ENCODE results near the gene HNRNPUL2.

The HNRNPUL2 gene

GRCh38 chr11:62678770-62679696, 48.2 kb downstream of the HNRNPUL2 start, which contains the start of gene UBXN1:
UBXN1 (minus strand) TSS chr11:62679073; CDS start chr11:62678923, 150 bp downstream.
- Histone ChIP-seq H3K9me3 (ENCODE audit: control insufficient read depth, insufficient read depth, low read length) (no peaks in the 10 kb centered on the region), H4K20me1 (ENCODE audit: control insufficient read depth, insufficient read depth, low read depth, low read length) (no peaks in the 10 kb centered on the region), H3K36me3 (ENCODE audit: control insufficient read depth, low read length) (peaks cover 34% of the 10 kb centered on the region), H3K4me2 (ENCODE audit: low read length) (peak within 1 kb of the TSS; percentile 98), H3K27me3 (ENCODE audit: control insufficient read depth, low read length) (no peaks in the 10 kb centered on the region), H3K27ac (ENCODE audit: low read depth, low read length) (peak within 1 kb of the TSS; percentile 59), H3K79me2 (ENCODE audit: control insufficient read depth, low read length) (peaks cover 49% of the 10 kb centered on the region), H3F3A (ENCODE audit: control insufficient read depth, insufficient read depth) (peaks cover 17% of the 10 kb centered on the region), H3K9me2 (replicated peaks; ENCODE audit: control insufficient read depth, low read length) (no peaks in the 10 kb centered on the region), H3K4me1 (ENCODE audit: control insufficient read depth, low read length) (peaks cover 38% of the 10 kb centered on the region), H3K4me3 (ENCODE audit: low read length) (peak within 1 kb of the TSS; percentile 98)
- TF ChIP-seq EZH2phosphoT487 (IDR thresholded peaks at IDR 0.05; ENCODE audit: borderline replicate concordance, low read length): no peak
- TF ChIP-seq CTCF (IDR thresholded peaks at IDR 0.05; ENCODE audit: low read depth, low read length, poor library complexity, severe bottlenecking): no peak

- Histone ChIP-seq H3F3A (ENCODE audit: control insufficient read depth, insufficient read depth) (peaks cover 17% of the 10 kb centered on the region), H4K20me1 (ENCODE audit: control insufficient read depth, insufficient read depth, low read depth, low read length) (no peaks in the 10 kb centered on the region), H3K4me3 (ENCODE audit: low read length) (peak overlapping the region; percentile 98), H3K27me3 (ENCODE audit: control insufficient read depth, low read length) (no peaks in the 10 kb centered on the region), H3K9me2 (replicated peaks; ENCODE audit: control insufficient read depth, low read length) (no peaks in the 10 kb centered on the region), H3K9me3 (ENCODE audit: control insufficient read depth, insufficient read depth, low read length) (no peaks in the 10 kb centered on the region), H3K4me1 (ENCODE audit: control insufficient read depth, low read length) (peaks cover 44% of the 10 kb centered on the region), H3K79me2 (ENCODE audit: control insufficient read depth, low read length) (peaks cover 56% of the 10 kb centered on the region), H3K27ac (ENCODE audit: low read depth, low read length) (peak overlapping the region; percentile 59), H3K36me3 (ENCODE audit: control insufficient read depth, low read length) (peaks cover 40% of the 10 kb centered on the region), H3K4me2 (ENCODE audit: low read length) (peak overlapping the region; percentile 98)
- TF ChIP-seq EZH2phosphoT487 (IDR thresholded peaks at IDR 0.05; ENCODE audit: borderline replicate concordance, low read length) (no peak), CTCF (IDR thresholded peaks at IDR 0.05; ENCODE audit: low read depth, low read length, poor library complexity, severe bottlenecking) (no peak)
These were observed 48.9 kb downstream of the HNRNPUL2 start for GRCh38 chr11:62678433-62678769.

- Histone ChIP-seq H3F3A (ENCODE audit: control insufficient read depth, insufficient read depth) (peaks cover 20% of the 10 kb centered on the region), H3K4me3 (ENCODE audit: low read length) (peak overlapping the region; percentile 98), H3K4me1 (ENCODE audit: control insufficient read depth, low read length) (peaks cover 51% of the 10 kb centered on the region), H3K9me2 (replicated peaks; ENCODE audit: control insufficient read depth, low read length) (no peaks in the 10 kb centered on the region), H3K27me3 (ENCODE audit: control insufficient read depth, low read length) (no peaks in the 10 kb centered on the region), H3K27ac (ENCODE audit: low read depth, low read length) (no peak overlapping the region), H4K20me1 (ENCODE audit: control insufficient read depth, insufficient read depth, low read depth, low read length) (no peaks in the 10 kb centered on the region), H3K36me3 (ENCODE audit: control insufficient read depth, low read length) (peaks cover 47% of the 10 kb centered on the region), H3K79me2 (ENCODE audit: control insufficient read depth, low read length) (peaks cover 62% of the 10 kb centered on the region), H3K4me2 (ENCODE audit: low read length) (peak overlapping the region; percentile 98), H3K9me3 (ENCODE audit: control insufficient read depth, insufficient read depth, low read length) (no peaks in the 10 kb centered on the region)
- TF ChIP-seq EZH2phosphoT487 (IDR thresholded peaks at IDR 0.05; ENCODE audit: borderline replicate concordance, low read length): no peak
- no peak for TF ChIP-seq CTCF (IDR thresholded peaks at IDR 0.05; ENCODE audit: low read depth, low read length, poor library complexity, severe bottlenecking)
These were observed 49.5 kb downstream of the HNRNPUL2 start for GRCh38 chr11:62677714-62678113.
